Natural killer cell treated with Interleukin-12 subunit alpha and Interleukin-12 subunit beta and Interleukin-15 and Interleukin-18, amount 100 ng/mL, for 72 hours (primary cell): ENCODE data around the gene REEP1. TPM values are rescaled to one million over a fixed set of nuclear protein-coding genes. Genes with fewer than 3 reads are reported as not detected.

ENCODE experiments used
- ATAC-seq, 2 donors: fragments of 150-1000 bp; cut with Tn5 transposase in 1 of 2; sonication (Bioruptor Pico), chemical (Tn5 transposase) in 1 of 2; 2 replicates each; pipeline ENCODE4 v1.10.0; 2021
- DNase-seq: peaks from one replicate; pipeline ENCODE4 v3.0.0; 2022; ENCODE audit warnings: low spot score
- H3K27ac Mint-ChIP-seq, 2 donors: 1 replicate in 1 of 2; 2 replicates in 1 of 2; pipeline ENCODE4 v1.8.0; 2022; ENCODE audit warnings: mixed read lengths in 2 of 2, mild to moderate bottlenecking in 1 of 2, moderate library complexity in 1 of 2
- H3K27me3 Mint-ChIP-seq, 2 donors: 1 replicate in 1 of 2; 2 replicates in 1 of 2; pipeline ENCODE4 v1.8.0; 2022; ENCODE audit warnings: mixed read lengths in 2 of 2
- H3K36me3 Mint-ChIP-seq: one replicate; pipeline ENCODE4 v1.8.0; 2022; ENCODE audit warnings: mixed read lengths
- H3K4me1 Mint-ChIP-seq, 2 donors: 1 replicate in 1 of 2; 2 replicates in 1 of 2; pipeline ENCODE4 v1.8.0; 2022; ENCODE audit warnings: low read depth in 2 of 2, mixed read lengths in 2 of 2, mild to moderate bottlenecking in 1 of 2
- H3K4me3 Mint-ChIP-seq: one replicate; pipeline ENCODE4 v1.8.0; 2022; ENCODE audit warnings: mixed read lengths
- H3K9me3 Mint-ChIP-seq: 2 replicates; pipeline ENCODE4 v1.8.0; 2022; ENCODE audit warnings: mixed read lengths
- total RNA-seq, 2 donors: library from RNA; stranded (reverse); gene quantifications; one replicate each; pipeline ENCODE4 v1.2.3, GENCODE V29; 2022

The REEP1 gene
- total RNA-seq, 2 donors from 2014 or later: not detected

DNA sequence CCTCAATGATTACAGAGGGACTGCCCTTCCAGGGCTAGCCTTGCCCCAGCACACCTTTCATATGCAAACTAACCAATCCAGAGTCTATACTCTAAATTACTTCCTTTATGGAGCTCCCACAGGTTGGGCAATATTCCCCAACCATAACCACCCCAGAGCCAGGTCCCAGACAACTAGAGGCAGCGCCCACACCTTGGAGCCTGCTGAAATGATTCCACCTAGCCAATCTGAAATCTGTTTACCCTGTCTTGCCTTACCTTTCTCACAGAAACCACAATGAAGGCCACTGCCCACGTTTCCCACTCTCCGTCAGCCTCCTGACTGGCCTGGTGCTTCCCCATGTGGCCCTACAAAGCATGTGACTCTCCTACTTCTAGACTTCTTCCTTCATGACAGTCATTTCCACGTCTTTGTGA, 62.0 kb downstream of the REEP1 start:
- no peak for ATAC-seq
- H3K4me1 Mint-ChIP-seq: peaks cover 0 to 21% of the 10 kb centered on the region in 2 donors
- H3K9me3 Mint-ChIP-seq: peaks cover 13% of the 10 kb centered on the region
- peaks cover 27% of the 10 kb centered on the region for H3K36me3 Mint-ChIP-seq
- DNase-seq: no peak
- H3K27me3 Mint-ChIP-seq: peaks cover 25 to 48% of the 10 kb centered on the region in 2 donors
- no peak overlapping the region for H3K27ac Mint-ChIP-seq
- H3K4me3 Mint-ChIP-seq: no peak overlapping the region

DNA sequence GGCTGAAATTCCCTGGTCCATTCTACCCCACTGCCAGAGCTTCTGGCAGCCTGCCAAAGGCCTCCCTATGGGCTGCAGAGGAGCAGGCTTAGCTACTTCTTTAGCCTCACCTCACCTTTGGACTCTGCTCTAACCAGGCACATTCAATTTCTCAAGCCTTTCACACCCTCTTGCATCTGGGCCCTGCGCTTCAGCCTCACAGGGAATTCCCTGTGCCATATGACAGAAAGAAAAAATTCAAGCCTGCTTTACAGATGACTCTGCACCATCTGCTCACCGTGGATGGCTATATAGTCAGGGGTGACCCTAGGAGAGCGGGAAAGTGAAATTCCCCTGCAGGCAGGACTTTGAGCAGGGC, 62.5 kb downstream of the REEP1 start:
- Mint-ChIP-seq H3K36me3 (peaks cover 29% of the 10 kb centered on the region), H3K27ac (peak overlapping the region in 1 of 2 donors; percentile 43), H3K4me1 (peaks cover 0 to 21% of the 10 kb centered on the region in 2 donors), H3K4me3 (no peak overlapping the region), H3K9me3 (peaks cover 13% of the 10 kb centered on the region), H3K27me3 (peaks cover 26 to 48% of the 10 kb centered on the region in 2 donors)
- no peak for DNase-seq
- peak; percentile 44 to 58 for ATAC-seq

DNA sequence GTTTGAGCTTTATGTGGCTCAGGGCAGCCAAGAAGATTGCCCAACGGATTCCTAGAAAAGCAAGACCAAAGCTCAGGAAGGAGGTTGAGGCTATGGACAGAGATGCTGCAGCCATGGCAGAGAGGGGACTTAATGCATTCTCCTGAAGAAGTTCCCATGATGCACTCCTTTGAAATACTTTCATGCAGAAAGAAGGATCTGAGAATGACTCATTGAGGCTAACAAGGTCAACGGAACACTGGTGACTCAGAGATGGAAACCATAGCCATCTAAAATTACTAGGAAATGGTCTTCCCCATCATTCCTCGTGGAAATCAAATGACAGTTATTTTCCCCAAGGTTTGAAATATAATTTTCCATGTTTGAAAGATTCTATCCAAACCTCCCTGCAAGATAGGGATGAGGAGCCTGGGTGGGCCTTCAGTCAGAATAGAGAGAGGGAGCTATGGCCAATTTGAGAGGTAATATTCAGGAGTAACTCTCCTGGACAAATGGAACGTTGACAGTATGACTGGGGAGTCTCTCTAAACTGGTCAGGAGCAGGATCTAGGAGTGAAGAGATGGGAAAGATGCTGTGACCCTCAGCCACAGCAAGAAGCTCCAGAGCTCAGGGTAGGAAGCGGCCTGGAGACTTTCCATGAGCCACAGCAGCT, 63.0 kb downstream of the REEP1 start:
- DNase-seq (no peak), ATAC-seq (peak in 1 of 2 donors; percentile 78)
- peaks cover 0 to 21% of the 10 kb centered on the region in 2 donors for H3K4me1 Mint-ChIP-seq
- H3K27me3 Mint-ChIP-seq: peaks cover 28 to 44% of the 10 kb centered on the region in 2 donors
- peak overlapping the region; percentile 67 for H3K4me3 Mint-ChIP-seq
- peaks cover 13% of the 10 kb centered on the region for H3K9me3 Mint-ChIP-seq
- peak overlapping the region in 1 of 2 donors; percentile 43 for H3K27ac Mint-ChIP-seq
- peaks cover 29% of the 10 kb centered on the region for H3K36me3 Mint-ChIP-seq

DNA sequence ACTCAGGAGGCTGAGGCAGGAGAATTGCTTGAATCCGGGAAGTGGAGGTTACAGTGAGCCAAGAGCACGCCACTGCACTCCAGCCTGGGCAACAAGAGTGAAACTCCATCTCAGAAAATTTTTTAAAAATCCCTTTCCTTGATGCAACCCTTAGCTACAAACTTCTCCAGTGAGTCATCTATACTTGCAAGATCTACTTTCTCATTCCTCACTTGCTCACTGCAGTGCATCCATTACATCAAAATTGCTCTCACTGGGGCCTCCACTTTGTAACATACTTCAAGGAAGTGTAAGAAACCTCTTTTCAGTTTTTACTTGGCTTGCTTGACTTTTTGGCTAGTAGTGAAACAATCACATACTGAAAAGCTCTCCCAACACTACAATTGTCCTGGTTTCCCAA, 65.3 kb downstream of the REEP1 start:
- peaks cover 29% of the 10 kb centered on the region for H3K36me3 Mint-ChIP-seq
- ATAC-seq: no peak
- no peak overlapping the region for H3K27ac Mint-ChIP-seq
- peaks cover 13% of the 10 kb centered on the region for H3K9me3 Mint-ChIP-seq
- H3K27me3 Mint-ChIP-seq: peaks cover 27 to 44% of the 10 kb centered on the region in 2 donors
- peaks cover 0 to 21% of the 10 kb centered on the region in 2 donors for H3K4me1 Mint-ChIP-seq
- no peak overlapping the region for H3K4me3 Mint-ChIP-seq
- no peak for DNase-seq

DNA sequence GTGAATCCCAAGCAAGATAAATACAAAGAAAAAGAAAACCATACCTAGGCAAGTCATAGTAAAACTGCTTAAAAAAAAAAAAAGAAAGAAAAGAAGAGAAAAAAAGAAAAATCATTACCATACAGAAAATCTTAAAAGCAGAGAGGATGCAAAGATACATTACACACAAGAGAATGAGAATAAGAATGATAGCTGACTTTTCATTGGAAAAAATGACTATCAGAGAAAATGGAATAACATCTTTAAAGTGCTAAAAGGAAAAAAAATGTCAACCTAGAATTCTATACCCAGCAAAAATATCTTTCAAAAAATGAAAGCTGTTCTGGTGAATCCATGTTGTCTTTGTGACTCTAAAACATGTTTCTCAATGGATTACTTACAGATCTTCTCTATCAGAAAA, 66.2 kb downstream of the REEP1 start:
- peaks cover 0 to 21% of the 10 kb centered on the region in 2 donors for H3K4me1 Mint-ChIP-seq
- DNase-seq: no peak
- peaks cover 24 to 39% of the 10 kb centered on the region in 2 donors for H3K27me3 Mint-ChIP-seq
- peaks cover 29% of the 10 kb centered on the region for H3K36me3 Mint-ChIP-seq
- peaks cover 13% of the 10 kb centered on the region for H3K9me3 Mint-ChIP-seq
- ATAC-seq: no peak
- H3K27ac Mint-ChIP-seq: no peak overlapping the region
- no peak overlapping the region for H3K4me3 Mint-ChIP-seq

DNA sequence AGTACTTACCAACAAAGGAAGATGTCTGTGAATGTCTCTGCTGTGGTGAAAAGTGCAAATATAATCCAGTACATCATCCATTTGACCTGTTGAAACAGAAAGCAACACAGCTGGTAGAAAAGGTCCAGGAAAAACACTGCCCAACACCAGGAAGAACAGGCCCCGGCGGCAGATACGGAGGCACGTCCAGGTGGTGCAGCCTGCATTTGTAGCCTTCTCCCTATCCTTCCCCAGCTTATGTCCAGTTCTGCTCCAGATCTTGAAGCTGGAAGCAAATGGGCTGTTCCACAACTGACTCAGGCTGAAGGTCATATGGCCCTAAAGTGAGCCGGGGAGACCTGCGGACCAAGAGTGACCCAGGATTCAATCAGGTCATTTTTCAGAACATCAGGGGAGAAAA, 73.5 kb downstream of the REEP1 start:
- DNase-seq (no peak), ATAC-seq (no peak)
- Mint-ChIP-seq H3K4me1 (no peaks in the 10 kb centered on the region), H3K27ac (no peak overlapping the region), H3K9me3 (no peaks in the 10 kb centered on the region), H3K36me3 (no peaks in the 10 kb centered on the region), H3K4me3 (no peak overlapping the region), H3K27me3 (peaks cover 14 to 32% of the 10 kb centered on the region in 2 donors)

DNA sequence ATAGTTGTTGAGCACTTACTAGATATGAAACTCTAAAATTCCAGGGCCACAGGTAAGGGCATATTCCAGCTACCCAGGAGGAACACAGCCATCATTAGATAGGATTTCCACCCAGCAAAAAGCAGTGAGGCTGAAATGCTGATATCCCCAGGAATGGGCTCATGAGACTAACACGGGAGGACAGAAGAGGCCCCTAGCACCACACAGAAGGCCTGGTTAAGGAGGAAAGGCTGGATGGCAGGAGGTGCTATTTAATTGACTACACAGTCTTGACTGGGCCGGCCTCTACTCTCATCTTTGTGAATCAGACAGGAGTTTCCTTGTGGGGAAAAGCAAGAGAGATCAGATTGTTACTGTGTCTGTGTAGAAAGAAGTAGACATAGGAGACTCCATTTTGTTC, 76.4 kb downstream of the REEP1 start:
- no peak for ATAC-seq
- H3K36me3 Mint-ChIP-seq: no peaks in the 10 kb centered on the region
- H3K27ac Mint-ChIP-seq: no peak overlapping the region
- peaks cover 11 to 13% of the 10 kb centered on the region in 2 donors for H3K27me3 Mint-ChIP-seq
- H3K4me1 Mint-ChIP-seq: no peaks in the 10 kb centered on the region
- no peaks in the 10 kb centered on the region for H3K9me3 Mint-ChIP-seq
- no peak for DNase-seq
- no peak overlapping the region for H3K4me3 Mint-ChIP-seq

DNA sequence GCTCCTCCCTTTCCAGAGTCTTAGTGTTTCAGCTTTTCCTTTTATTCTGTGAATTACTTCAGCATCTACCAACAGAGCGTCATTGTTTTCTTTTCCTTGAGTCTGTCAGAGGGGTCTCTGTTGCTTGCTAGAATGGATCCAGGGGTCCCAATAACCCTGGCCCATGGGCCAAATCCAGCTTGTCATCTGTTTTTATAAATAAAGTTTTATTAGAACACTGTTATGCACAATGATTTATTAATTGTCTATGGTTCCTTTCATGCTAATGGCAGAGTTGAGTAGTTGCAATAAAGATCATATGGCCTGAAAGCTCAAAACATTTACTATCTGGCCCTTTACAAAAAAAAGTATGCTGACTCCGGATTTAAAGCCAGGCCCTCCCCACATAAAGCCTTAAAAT, 79.3 kb downstream of the REEP1 start:
- ATAC-seq: no peak
- Mint-ChIP-seq H3K4me3 (no peak overlapping the region), H3K4me1 (no peaks in the 10 kb centered on the region), H3K27me3 (peaks cover 0 to 3% of the 10 kb centered on the region in 2 donors), H3K27ac (no peak overlapping the region), H3K9me3 (no peaks in the 10 kb centered on the region), H3K36me3 (no peaks in the 10 kb centered on the region)
- DNase-seq: no peak

DNA sequence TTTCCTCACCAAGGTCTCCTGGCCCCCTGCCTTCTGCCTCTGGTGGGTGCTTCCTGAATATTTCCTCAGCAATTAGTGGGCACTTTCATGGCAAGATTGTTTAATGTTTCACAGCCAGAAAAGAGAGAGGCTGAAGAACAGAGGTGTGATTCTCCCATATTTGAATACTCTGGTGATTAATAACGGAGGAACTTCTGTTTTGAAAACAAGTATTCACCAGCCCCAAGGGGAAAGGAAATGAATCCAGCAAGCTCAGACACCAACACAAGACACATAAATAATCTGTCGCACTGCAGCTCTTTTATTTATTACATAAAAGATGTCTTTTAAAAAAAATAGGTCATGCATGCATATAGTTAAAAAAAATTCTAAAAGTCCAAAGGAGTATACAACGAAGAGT, 80.4 kb downstream of the REEP1 start:
- no peaks in the 10 kb centered on the region for H3K4me1 Mint-ChIP-seq
- no peak for ATAC-seq
- H3K27me3 Mint-ChIP-seq: peaks cover 6 to 7% of the 10 kb centered on the region in 2 donors
- no peaks in the 10 kb centered on the region for H3K36me3 Mint-ChIP-seq
- H3K4me3 Mint-ChIP-seq: no peak overlapping the region
- no peak overlapping the region for H3K27ac Mint-ChIP-seq
- no peak for DNase-seq
- H3K9me3 Mint-ChIP-seq: no peaks in the 10 kb centered on the region

DNA sequence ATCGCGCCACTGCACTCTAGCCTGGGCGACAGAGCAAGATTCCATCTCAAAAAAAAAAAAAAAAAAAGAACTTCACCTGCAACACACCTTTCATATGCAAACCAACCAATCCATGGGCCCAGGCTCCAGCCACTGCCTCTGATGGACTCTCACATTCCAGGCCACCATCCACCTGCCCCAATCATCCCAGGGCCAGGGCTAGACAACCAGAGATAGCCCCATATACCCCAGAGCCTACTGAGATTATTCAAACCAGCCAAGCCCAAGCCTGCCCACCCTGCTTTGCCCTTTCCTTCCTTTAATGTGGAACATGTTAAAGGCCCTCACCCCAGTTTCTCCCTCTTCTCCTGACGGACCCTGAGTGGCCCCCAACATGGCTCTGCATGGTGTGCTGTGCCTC, 81.1 kb downstream of the REEP1 start:
- Mint-ChIP-seq H3K9me3 (no peaks in the 10 kb centered on the region), H3K4me3 (no peak overlapping the region)

DNA sequence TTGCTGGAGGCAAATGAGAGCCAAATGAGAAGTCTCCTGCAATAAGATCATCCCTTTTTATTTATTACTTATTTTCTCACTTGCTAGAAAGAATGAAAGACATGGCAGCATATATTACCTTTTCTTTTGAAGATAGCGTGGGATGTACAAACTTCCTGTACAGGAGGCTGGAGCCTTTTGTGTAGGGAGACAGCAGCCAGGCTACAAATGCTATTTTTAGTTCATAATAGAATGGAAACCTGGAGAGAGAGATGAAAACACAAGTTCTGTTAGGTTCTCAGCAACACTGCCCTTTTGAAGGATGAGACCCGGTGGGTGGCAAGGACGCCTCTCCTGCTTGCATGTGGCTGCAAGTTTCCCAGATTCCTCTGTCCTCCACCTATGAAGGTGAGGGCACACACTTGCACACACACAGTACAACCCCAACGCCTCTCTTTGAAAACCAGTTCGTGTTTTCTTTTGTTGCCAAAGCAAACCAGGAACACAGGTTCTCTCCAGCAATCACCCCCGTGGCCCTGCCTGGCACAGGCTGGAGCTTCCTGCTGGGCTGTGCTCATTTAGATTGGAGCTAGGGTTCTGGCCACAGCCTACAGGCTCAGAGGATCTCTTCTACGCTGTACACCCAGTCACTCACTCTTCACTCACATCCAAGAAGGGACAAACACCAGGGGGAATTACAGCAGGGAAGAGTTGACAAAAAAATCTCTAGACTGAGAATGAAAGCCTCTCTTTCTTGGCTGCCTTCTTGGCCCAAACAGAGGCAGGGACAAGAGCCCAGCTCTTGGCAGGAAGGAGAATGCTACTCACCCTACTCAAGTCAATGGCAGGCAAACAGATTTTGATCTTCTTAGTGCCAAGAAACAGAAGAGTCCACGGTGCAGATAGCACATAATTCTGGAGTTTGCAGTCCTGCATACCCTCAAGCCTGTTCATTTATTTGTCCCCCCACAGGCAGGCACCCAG, 82.6 kb downstream of the REEP1 start:
- Mint-ChIP-seq H3K36me3 (no peaks in the 10 kb centered on the region), H3K4me3 (no peak overlapping the region), H3K9me3 (no peaks in the 10 kb centered on the region), H3K4me1 (no peaks in the 10 kb centered on the region), H3K27ac (no peak overlapping the region), H3K27me3 (peaks cover 7 to 11% of the 10 kb centered on the region in 2 donors)
- ATAC-seq (peak in 1 of 2 donors; percentile 44), DNase-seq (no peak)

More for the DNA sequence above, 81.1 kb downstream of the REEP1 start:
- DNase-seq: no peak
- no peak for ATAC-seq
- H3K36me3 Mint-ChIP-seq: no peaks in the 10 kb centered on the region
- no peak overlapping the region for H3K27ac Mint-ChIP-seq
- peaks cover 6 to 7% of the 10 kb centered on the region in 2 donors for H3K27me3 Mint-ChIP-seq
- H3K4me1 Mint-ChIP-seq: no peaks in the 10 kb centered on the region

DNA sequence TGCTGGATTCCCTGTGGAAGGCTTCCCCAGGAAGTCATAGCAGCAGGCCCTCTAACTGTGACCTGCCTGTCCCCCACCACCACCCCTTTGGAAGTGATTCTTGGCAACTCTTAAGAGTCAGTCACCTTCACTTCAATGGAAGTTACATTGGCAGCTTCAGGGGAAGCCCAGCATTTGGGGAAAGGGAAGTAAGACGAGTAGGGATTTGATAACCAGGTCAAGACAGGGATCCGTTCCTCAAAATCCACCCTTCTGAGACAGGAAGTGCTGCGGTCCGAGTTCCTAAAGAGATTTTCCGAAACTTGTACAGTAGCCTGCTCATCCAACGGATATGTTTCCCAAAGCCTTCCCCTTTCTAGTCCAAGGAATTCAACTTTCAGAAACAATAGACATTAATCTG, 84.0 kb downstream of the REEP1 start:
- Mint-ChIP-seq H3K36me3 (no peaks in the 10 kb centered on the region), H3K4me1 (no peaks in the 10 kb centered on the region), H3K4me3 (no peak overlapping the region), H3K27me3 (peaks cover 7 to 8% of the 10 kb centered on the region in 2 donors), H3K9me3 (no peaks in the 10 kb centered on the region), H3K27ac (no peak overlapping the region)
- ATAC-seq (no peak), DNase-seq (no peak)

DNA sequence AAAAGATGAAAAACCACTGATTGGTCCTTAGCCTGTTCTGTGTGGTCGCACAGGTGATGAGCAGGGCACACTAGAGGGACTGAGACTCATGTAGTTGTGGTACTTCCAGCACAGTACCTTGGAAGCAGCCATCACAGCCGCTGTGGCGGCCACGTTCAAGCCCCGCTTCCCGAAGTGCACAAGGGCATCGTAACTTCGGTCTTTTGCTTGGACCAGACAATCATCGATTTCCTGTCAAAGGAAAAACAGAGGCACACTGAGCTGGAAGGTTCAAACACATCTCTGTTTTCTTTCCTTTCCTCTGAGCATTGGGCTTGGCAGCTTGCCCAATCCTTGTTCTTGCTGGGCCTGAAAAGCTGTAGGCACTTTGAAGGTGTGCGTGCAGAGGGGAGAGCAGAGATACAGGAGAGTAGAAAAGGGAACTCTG, 85.6 kb downstream of the REEP1 start:
- H3K27me3 Mint-ChIP-seq: peaks cover 7 to 8% of the 10 kb centered on the region in 2 donors
- ATAC-seq: no peak
- H3K4me1 Mint-ChIP-seq: no peaks in the 10 kb centered on the region
- no peak for DNase-seq
- H3K27ac Mint-ChIP-seq: no peak overlapping the region
- no peaks in the 10 kb centered on the region for H3K36me3 Mint-ChIP-seq
- H3K9me3 Mint-ChIP-seq: no peaks in the 10 kb centered on the region
- no peak overlapping the region for H3K4me3 Mint-ChIP-seq
